LNCAP (cell line): ENCODE results near the gene FHIT.

Experiments
- CTCF ChIP-seq: fragments of 450-650 bp; IDR thresholded peaks from 2 replicates; pipeline ENCODE4 v1.5.1; 2017; ENCODE audit warnings: mild to moderate bottlenecking

Gene FHIT

DNA sequence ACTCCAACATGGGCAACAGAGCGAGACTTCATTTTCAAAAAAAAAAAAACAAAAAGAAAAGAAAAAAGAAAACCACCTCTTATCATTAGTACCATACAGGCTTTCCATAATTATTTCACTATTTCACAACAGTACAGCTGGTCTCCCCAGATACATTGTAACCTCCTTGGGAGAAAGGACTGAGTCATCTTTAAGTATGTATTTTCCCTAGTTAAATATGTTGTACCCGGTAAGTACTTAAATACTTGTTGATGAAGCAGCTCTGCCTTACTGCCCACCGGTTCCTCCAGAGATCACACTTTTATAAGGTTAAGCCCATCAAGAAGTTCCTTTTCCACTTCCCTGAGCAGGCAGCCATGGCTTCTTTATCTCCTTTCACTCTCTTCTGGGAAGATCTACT, 1412.0 kb downstream of the FHIT start:
- TF ChIP-seq CTCF = no peak

GRCh38 chr3:59836531-59836930, 1414.7 kb downstream of the FHIT start:
- TF ChIP-seq CTCF = no peak

GRCh38 chr3:59832702-59833101, 1418.5 kb downstream of the FHIT start:
- TF ChIP-seq CTCF = no peak

- TF ChIP-seq CTCF = no peak
Measured at GRCh38 chr3:59832241-59832640, 1419.0 kb downstream of the FHIT start.

DNA sequence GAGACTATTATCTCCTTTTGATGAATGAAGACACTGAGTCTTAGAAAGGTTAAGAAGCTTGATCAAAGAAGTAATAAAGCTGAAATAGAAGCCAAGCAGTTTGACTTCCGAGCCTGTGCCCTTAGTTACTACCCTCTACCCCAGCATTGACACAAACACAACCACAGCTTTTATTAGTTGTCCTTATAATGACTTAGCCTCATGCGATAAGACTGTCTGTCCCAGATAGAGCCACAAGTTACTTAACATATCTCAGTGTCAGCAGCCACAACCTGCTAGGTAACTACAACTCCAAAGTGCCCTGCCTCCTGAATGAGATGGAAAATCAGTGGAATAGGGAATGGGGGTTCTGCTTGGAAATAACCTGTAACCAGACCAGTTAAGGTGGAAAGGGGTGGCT, 1419.9 kb downstream of the FHIT start:
- TF ChIP-seq CTCF = no peak

DNA sequence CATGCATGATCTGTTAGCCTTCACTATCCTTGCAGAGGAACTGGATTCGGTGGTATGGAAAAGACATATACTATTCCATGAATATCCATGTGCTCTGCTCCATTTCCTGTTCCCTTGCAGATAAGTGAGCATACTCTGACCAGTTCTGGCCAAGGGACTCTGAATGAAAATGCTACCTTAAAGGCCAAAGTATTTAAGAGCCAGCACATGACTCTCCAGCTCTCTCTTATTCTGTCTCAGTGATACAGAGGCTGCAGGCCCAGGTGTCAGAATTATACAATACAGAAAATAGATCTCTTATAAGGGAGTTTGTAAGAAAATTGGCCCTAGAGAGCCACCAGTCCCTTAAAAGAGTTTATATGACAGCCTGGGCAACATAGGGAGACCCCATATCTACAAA, 1421.7 kb downstream of the FHIT start:
- TF ChIP-seq CTCF = no peak

DNA sequence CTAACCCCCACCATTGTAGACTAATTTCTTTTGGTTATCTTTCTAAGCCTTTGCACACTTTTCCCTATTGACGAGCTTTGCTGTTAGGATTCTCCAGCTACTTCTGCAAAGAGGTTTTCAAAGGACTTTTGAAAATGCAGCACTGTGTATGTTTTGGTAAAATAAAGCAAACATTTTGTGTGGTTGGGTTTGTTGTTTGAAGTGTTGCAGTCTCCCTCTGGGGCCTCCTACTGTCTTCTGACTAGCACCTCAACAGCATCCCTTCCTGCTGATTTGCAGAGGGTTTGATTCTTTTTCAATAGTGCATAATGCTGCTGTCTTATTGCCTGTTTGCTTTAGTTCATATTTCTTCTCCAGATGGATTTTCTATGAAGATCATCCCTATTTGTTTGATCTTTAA, 1426.4 kb downstream of the FHIT start:
- no peak for TF ChIP-seq CTCF

- TF ChIP-seq CTCF = no peak
Measured at GRCh38 chr3:59821274-59821673, 1430.0 kb downstream of the FHIT start.
